ENCODE measurements around the gene MBP.

MBP gene

GRCh38 chr18:77006305-77007175 lies 126.0 kb downstream of the MBP start:
- 71 to 72% methylated on average over 23 to 29 of the region's 29 CpGs for WGBS, 2 experiments (ENCODE audit: insufficient coverage in 2 of 2)
- H3K9me3 ChIP-seq (ENCODE audit: control insufficient read depth, low read length) = no peaks in the 10 kb centered on the region
- no peaks in the 10 kb centered on the region for H3K4me1 ChIP-seq (ENCODE audit: control insufficient read depth, insufficient read depth, low read length, poor library complexity, severe bottlenecking)

GRCh38 chr18:77005651-77006195 lies 126.9 kb downstream of the MBP start:
- H3K4me3 ChIP-seq (ENCODE audit: extremely low read depth, insufficient read depth, low read length, poor library complexity, severe bottlenecking) = no peak overlapping the region

More at GRCh38 chr18:77006305-77007175, 126.0 kb downstream of the MBP start:
- H3K27ac ChIP-seq (ENCODE audit: low read depth, low read length, severe bottlenecking) = no peak overlapping the region
- no peak overlapping the region for H3K4me3 ChIP-seq (ENCODE audit: extremely low read depth, insufficient read depth, low read length, poor library complexity, severe bottlenecking)
- H3K36me3 ChIP-seq (ENCODE audit: control insufficient read depth, insufficient read depth, low read length) = no peaks in the 10 kb centered on the region

GRCh38 chr18:77004555-77005380 lies 127.8 kb downstream of the MBP start:
- 87 to 92% methylated on average over 23 to 25 of the region's 26 CpGs for WGBS, 2 experiments (ENCODE audit: insufficient coverage in 2 of 2)
- H3K9me3 ChIP-seq (ENCODE audit: control insufficient read depth, low read length) = no peaks in the 10 kb centered on the region

More at GRCh38 chr18:77005651-77006195, 126.9 kb downstream of the MBP start:
- Histone ChIP-seq H3K27ac (ENCODE audit: low read depth, low read length, severe bottlenecking) (no peak overlapping the region), H3K4me1 (ENCODE audit: control insufficient read depth, insufficient read depth, low read length, poor library complexity, severe bottlenecking) (no peaks in the 10 kb centered on the region), H3K9me3 (ENCODE audit: control insufficient read depth, low read length) (no peaks in the 10 kb centered on the region), H3K36me3 (ENCODE audit: control insufficient read depth, insufficient read depth, low read length) (no peaks in the 10 kb centered on the region)
- WGBS, 2 experiments (ENCODE audit: insufficient coverage in 2 of 2) = 81 to 83% methylated on average over 9 to 11 of the region's 11 CpGs

GRCh38 chr18:77003316-77003715 lies 129.3 kb downstream of the MBP start:
- Histone ChIP-seq H3K4me3 (ENCODE audit: extremely low read depth, insufficient read depth, low read length, poor library complexity, severe bottlenecking) (no peak overlapping the region), H3K27ac (ENCODE audit: low read depth, low read length, severe bottlenecking) (no peak overlapping the region), H3K4me1 (ENCODE audit: control insufficient read depth, insufficient read depth, low read length, poor library complexity, severe bottlenecking) (no peaks in the 10 kb centered on the region), H3K36me3 (ENCODE audit: control insufficient read depth, insufficient read depth, low read length) (no peaks in the 10 kb centered on the region), H3K9me3 (ENCODE audit: control insufficient read depth, low read length) (no peaks in the 10 kb centered on the region)
- 96 to 98% methylated on average over 4 to 6 of the region's 7 CpGs for WGBS, 2 experiments (ENCODE audit: insufficient coverage in 2 of 2)

More at GRCh38 chr18:77004555-77005380, 127.8 kb downstream of the MBP start:
- Histone ChIP-seq H3K36me3 (ENCODE audit: control insufficient read depth, insufficient read depth, low read length) (no peaks in the 10 kb centered on the region), H3K4me1 (ENCODE audit: control insufficient read depth, insufficient read depth, low read length, poor library complexity, severe bottlenecking) (no peaks in the 10 kb centered on the region), H3K4me3 (ENCODE audit: extremely low read depth, insufficient read depth, low read length, poor library complexity, severe bottlenecking) (no peak overlapping the region), H3K27ac (ENCODE audit: low read depth, low read length, severe bottlenecking) (no peak overlapping the region)

- Histone ChIP-seq H3K4me1 (ENCODE audit: control insufficient read depth, insufficient read depth, low read length, poor library complexity, severe bottlenecking) (no peaks in the 10 kb centered on the region), H3K36me3 (ENCODE audit: control insufficient read depth, insufficient read depth, low read length) (no peaks in the 10 kb centered on the region), H3K4me3 (ENCODE audit: extremely low read depth, insufficient read depth, low read length, poor library complexity, severe bottlenecking) (no peak overlapping the region), H3K27ac (ENCODE audit: low read depth, low read length, severe bottlenecking) (no peak overlapping the region), H3K9me3 (ENCODE audit: control insufficient read depth, low read length) (no peaks in the 10 kb centered on the region)
- 86 to 92% methylated on average over 5 to 8 of the region's 10 CpGs for WGBS, 2 experiments (ENCODE audit: insufficient coverage in 2 of 2)
Measured at GRCh38 chr18:77002496-77002895, 130.1 kb downstream of the MBP start.

- Histone ChIP-seq H3K4me3 (ENCODE audit: extremely low read depth, insufficient read depth, low read length, poor library complexity, severe bottlenecking) (no peak overlapping the region), H3K36me3 (ENCODE audit: control insufficient read depth, insufficient read depth, low read length) (no peaks in the 10 kb centered on the region), H3K27ac (ENCODE audit: low read depth, low read length, severe bottlenecking) (no peak overlapping the region), H3K4me1 (ENCODE audit: control insufficient read depth, insufficient read depth, low read length, poor library complexity, severe bottlenecking) (no peaks in the 10 kb centered on the region), H3K9me3 (ENCODE audit: control insufficient read depth, low read length) (no peaks in the 10 kb centered on the region)
- WGBS, 2 experiments (ENCODE audit: insufficient coverage in 2 of 2) = 90 to 94% methylated on average over 6 to 7 of the region's 7 CpGs
Measured at GRCh38 chr18:77001979-77002378, 130.6 kb downstream of the MBP start.

- H3K4me1 ChIP-seq (ENCODE audit: control insufficient read depth, insufficient read depth, low read length, poor library complexity, severe bottlenecking) = no peaks in the 10 kb centered on the region
- WGBS, 2 experiments (ENCODE audit: insufficient coverage in 2 of 2) = 94% methylated on average over 10 to 13 of the region's 19 CpGs
- no peaks in the 10 kb centered on the region for H3K9me3 ChIP-seq (ENCODE audit: control insufficient read depth, low read length)
- H3K36me3 ChIP-seq (ENCODE audit: control insufficient read depth, insufficient read depth, low read length) = no peaks in the 10 kb centered on the region
- no peak overlapping the region for H3K4me3 ChIP-seq (ENCODE audit: extremely low read depth, insufficient read depth, low read length, poor library complexity, severe bottlenecking)
- no peak overlapping the region for H3K27ac ChIP-seq (ENCODE audit: low read depth, low read length, severe bottlenecking)
Measured at GRCh38 chr18:77001041-77001440, 131.5 kb downstream of the MBP start.

- 60 to 71% methylated on average over 2 to 6 of the region's 11 CpGs for WGBS, 2 experiments (ENCODE audit: insufficient coverage in 2 of 2)
- no peaks in the 10 kb centered on the region for H3K9me3 ChIP-seq (ENCODE audit: control insufficient read depth, low read length)
Measured at GRCh38 chr18:77000527-77000926, 132.1 kb downstream of the MBP start.

GRCh38 chr18:76999077-76999476 lies 133.5 kb downstream of the MBP start:
- 77 to 88% methylated on average over 12 to 13 of the region's 13 CpGs for WGBS, 2 experiments (ENCODE audit: insufficient coverage in 2 of 2)

More at GRCh38 chr18:77000527-77000926, 132.1 kb downstream of the MBP start:
- Histone ChIP-seq H3K27ac (ENCODE audit: low read depth, low read length, severe bottlenecking) (no peak overlapping the region), H3K36me3 (ENCODE audit: control insufficient read depth, insufficient read depth, low read length) (no peaks in the 10 kb centered on the region), H3K4me3 (ENCODE audit: extremely low read depth, insufficient read depth, low read length, poor library complexity, severe bottlenecking) (no peak overlapping the region), H3K4me1 (ENCODE audit: control insufficient read depth, insufficient read depth, low read length, poor library complexity, severe bottlenecking) (no peaks in the 10 kb centered on the region)

GRCh38 chr18:76997951-76998808 lies 134.4 kb downstream of the MBP start:
- H3K27ac ChIP-seq (ENCODE audit: low read depth, low read length, severe bottlenecking) = no peak overlapping the region
- 89 to 92% methylated on average over 32 to 35 of the region's 38 CpGs for WGBS, 2 experiments (ENCODE audit: insufficient coverage in 2 of 2)
- no peaks in the 10 kb centered on the region for H3K4me1 ChIP-seq (ENCODE audit: control insufficient read depth, insufficient read depth, low read length, poor library complexity, severe bottlenecking)
- no peaks in the 10 kb centered on the region for H3K9me3 ChIP-seq (ENCODE audit: control insufficient read depth, low read length)
- no peaks in the 10 kb centered on the region for H3K36me3 ChIP-seq (ENCODE audit: control insufficient read depth, insufficient read depth, low read length)
- H3K4me3 ChIP-seq (ENCODE audit: extremely low read depth, insufficient read depth, low read length, poor library complexity, severe bottlenecking) = no peak overlapping the region

More at GRCh38 chr18:76999077-76999476, 133.5 kb downstream of the MBP start:
- H3K4me3 ChIP-seq (ENCODE audit: extremely low read depth, insufficient read depth, low read length, poor library complexity, severe bottlenecking) = no peak overlapping the region
- no peaks in the 10 kb centered on the region for H3K36me3 ChIP-seq (ENCODE audit: control insufficient read depth, insufficient read depth, low read length)
- H3K27ac ChIP-seq (ENCODE audit: low read depth, low read length, severe bottlenecking) = no peak overlapping the region
- H3K9me3 ChIP-seq (ENCODE audit: control insufficient read depth, low read length) = no peaks in the 10 kb centered on the region
- no peaks in the 10 kb centered on the region for H3K4me1 ChIP-seq (ENCODE audit: control insufficient read depth, insufficient read depth, low read length, poor library complexity, severe bottlenecking)

Data from mesodermal cell (in vitro differentiated cells).